Dendritic cell treated with granulocyte-macrophage colony-stimulating factor and Interleukin-4, amounts not matched to agents 40 ng/mL and 50 ng/mL, for 4 days (primary cell): ENCODE data around the gene MRPL19.
A peak's percentile ranks its signal among the peaks of the same experiment; 100 is the strongest.
"Not testable (repeated sequence)": the region's sequence is repeated elsewhere in the genome, so short reads cannot be mapped to it uniquely, and the experiment has no call there.

Source experiments
- H3K27ac Mint-ChIP-seq: one replicate; pipeline ENCODE4 v1.8.0; 2022; ENCODE audit warnings: mild to moderate bottlenecking, mixed read lengths
- H3K27me3 Mint-ChIP-seq: one replicate; pipeline ENCODE4 v1.8.0; 2022; ENCODE audit warnings: mild to moderate bottlenecking, mixed read lengths
- H3K36me3 Mint-ChIP-seq: one replicate; pipeline ENCODE4 v1.8.0; 2022; ENCODE audit warnings: low read depth, mixed read lengths
- H3K4me1 Mint-ChIP-seq: one replicate; pipeline ENCODE4 v1.8.0; 2022; ENCODE audit warnings: low read depth, mixed read lengths
- H3K4me3 Mint-ChIP-seq: one replicate; pipeline ENCODE4 v1.8.0; 2022; ENCODE audit warnings: mild to moderate bottlenecking, moderate library complexity, mixed read lengths
- H3K9me3 Mint-ChIP-seq: one replicate; pipeline ENCODE4 v1.8.0; 2022; ENCODE audit warnings: mixed read lengths
- intact Hi-C: fragments of 100-400 bp; cut with micrococcal nuclease; formaldehyde crosslinking; loops from one replicate; pipeline ENCODE4 v1.15.0; 2022

Gene MRPL19

GRCh38 chr2:75707901-75708300, 61.3 kb downstream of the MRPL19 start:
- intact Hi-C loops, result loop anchor here (2.0 kb wide), 1 partner anchor 61 kb away; the partner anchor contains the start of gene MRPL19
- H3K27ac Mint-ChIP-seq, result no peak overlapping the region
- H3K27me3 Mint-ChIP-seq, result no peaks in the 10 kb centered on the region
- peaks cover 13% of the 10 kb centered on the region for H3K4me1 Mint-ChIP-seq
- H3K4me3 Mint-ChIP-seq, result no peak overlapping the region
- H3K9me3 Mint-ChIP-seq, result no peaks in the 10 kb centered on the region
- peaks cover 31% of the 10 kb centered on the region for H3K36me3 Mint-ChIP-seq

- Mint-ChIP-seq H3K27ac (no peak overlapping the region), H3K4me3 (peak overlapping the region; percentile 20), H3K9me3 (no peaks in the 10 kb centered on the region), H3K4me1 (peaks cover 13% of the 10 kb centered on the region), H3K36me3 (peaks cover 17% of the 10 kb centered on the region), H3K27me3 (no peaks in the 10 kb centered on the region)
- intact Hi-C loops, result loop anchor here (2.0 kb wide), 1 partner anchor 62 kb away; the partner anchor contains the start of gene MRPL19
These were observed 62.7 kb downstream of the MRPL19 start for GRCh38 chr2:75709297-75709696.

- peak overlapping the region; percentile 83 for H3K4me3 Mint-ChIP-seq
- intact Hi-C loops, result no loop called here
- peaks cover 4% of the 10 kb centered on the region for H3K27me3 Mint-ChIP-seq
- peaks cover 8% of the 10 kb centered on the region for H3K36me3 Mint-ChIP-seq
- H3K4me1 Mint-ChIP-seq, result peaks cover 13% of the 10 kb centered on the region
- peak overlapping the region; percentile 94 for H3K27ac Mint-ChIP-seq
- no peaks in the 10 kb centered on the region for H3K9me3 Mint-ChIP-seq
These were observed 63.6 kb downstream of the MRPL19 start for GRCh38 chr2:75710220-75710576.

- Mint-ChIP-seq H3K36me3 (peaks cover 3% of the 10 kb centered on the region), H3K27me3 (peaks cover 6% of the 10 kb centered on the region), H3K9me3 (no peaks in the 10 kb centered on the region), H3K4me1 (peaks cover 12% of the 10 kb centered on the region), H3K27ac (peak within 1 kb of the TSS; percentile 94), H3K4me3 (peak within 1 kb of the TSS; percentile 83)
- intact Hi-C loops, result no loop called here
These were observed 64.1 kb downstream of the MRPL19 start, which contains the start of gene GCFC2 for GRCh38 chr2:75710577-75711253. Gene GCFC2, minus strand, starts transcription at chr2:75710915. Its CDS starts 60 bp downstream, at chr2:75710855.

GRCh38 chr2:75711590-75711989, 65.0 kb downstream of the MRPL19 start:
- H3K4me3 Mint-ChIP-seq, H3K36me3 Mint-ChIP-seq, H3K27me3 Mint-ChIP-seq, H3K9me3 Mint-ChIP-seq, H3K27ac Mint-ChIP-seq, H3K4me1 Mint-ChIP-seq, intact Hi-C loops: not testable (repeated sequence)

GRCh38 chr2:75716406-75716805, 69.8 kb downstream of the MRPL19 start:
- intact Hi-C loops, result no loop called here
- no peaks in the 10 kb centered on the region for H3K4me1 Mint-ChIP-seq
- no peaks in the 10 kb centered on the region for H3K9me3 Mint-ChIP-seq
- H3K27ac Mint-ChIP-seq, result no peak overlapping the region
- H3K36me3 Mint-ChIP-seq, result no peaks in the 10 kb centered on the region
- no peak overlapping the region for H3K4me3 Mint-ChIP-seq
- peaks cover 8% of the 10 kb centered on the region for H3K27me3 Mint-ChIP-seq

GRCh38 chr2:75719616-75720015, 73.0 kb downstream of the MRPL19 start:
- Mint-ChIP-seq H3K9me3 (no peaks in the 10 kb centered on the region), H3K36me3 (no peaks in the 10 kb centered on the region), H3K4me3 (no peak overlapping the region), H3K27ac (no peak overlapping the region), H3K27me3 (peaks cover 13% of the 10 kb centered on the region), H3K4me1 (no peaks in the 10 kb centered on the region)
- intact Hi-C loops, result no loop called here

- Mint-ChIP-seq H3K27me3 (peaks cover 7% of the 10 kb centered on the region), H3K9me3 (no peaks in the 10 kb centered on the region), H3K4me3 (no peak overlapping the region), H3K36me3 (no peaks in the 10 kb centered on the region), H3K4me1 (no peaks in the 10 kb centered on the region), H3K27ac (no peak overlapping the region)
- intact Hi-C loops, result no loop called here
These were observed 73.9 kb downstream of the MRPL19 start for GRCh38 chr2:75720525-75720924.

- H3K36me3 Mint-ChIP-seq, result no peaks in the 10 kb centered on the region
- no peak overlapping the region for H3K27ac Mint-ChIP-seq
- H3K4me1 Mint-ChIP-seq, result no peaks in the 10 kb centered on the region
- peaks cover 8% of the 10 kb centered on the region for H3K27me3 Mint-ChIP-seq
- no peaks in the 10 kb centered on the region for H3K9me3 Mint-ChIP-seq
- intact Hi-C loops, result no loop called here
- H3K4me3 Mint-ChIP-seq, result no peak overlapping the region
These were observed 76.1 kb downstream of the MRPL19 start for GRCh38 chr2:75722687-75723086.

GRCh38 chr2:75728614-75729419, 82.2 kb downstream of the MRPL19 start:
- Mint-ChIP-seq H3K27ac (no peak overlapping the region), H3K9me3 (no peaks in the 10 kb centered on the region), H3K36me3 (no peaks in the 10 kb centered on the region), H3K4me3 (no peak overlapping the region), H3K4me1 (no peaks in the 10 kb centered on the region), H3K27me3 (peaks cover 7% of the 10 kb centered on the region)
- intact Hi-C loops, result no loop called here

- no peaks in the 10 kb centered on the region for H3K36me3 Mint-ChIP-seq
- no peak overlapping the region for H3K4me3 Mint-ChIP-seq
- H3K27ac Mint-ChIP-seq, result no peak overlapping the region
- intact Hi-C loops, result no loop called here
- no peaks in the 10 kb centered on the region for H3K4me1 Mint-ChIP-seq
- no peaks in the 10 kb centered on the region for H3K9me3 Mint-ChIP-seq
- H3K27me3 Mint-ChIP-seq, result peaks cover 7% of the 10 kb centered on the region
These were observed 83.3 kb downstream of the MRPL19 start for GRCh38 chr2:75729861-75730260.

- no peak overlapping the region for H3K27ac Mint-ChIP-seq
- no peak overlapping the region for H3K4me3 Mint-ChIP-seq
- no peaks in the 10 kb centered on the region for H3K4me1 Mint-ChIP-seq
- intact Hi-C loops, result no loop called here
- no peaks in the 10 kb centered on the region for H3K27me3 Mint-ChIP-seq
- no peaks in the 10 kb centered on the region for H3K9me3 Mint-ChIP-seq
- H3K36me3 Mint-ChIP-seq, result no peaks in the 10 kb centered on the region
These were observed 89.7 kb downstream of the MRPL19 start for GRCh38 chr2:75736276-75736675.

GRCh38 chr2:75737961-75738360, 91.4 kb downstream of the MRPL19 start:
- H3K9me3 Mint-ChIP-seq, result no peaks in the 10 kb centered on the region

More at GRCh38 chr2:75737961-75738360, 91.4 kb downstream of the MRPL19 start:
- intact Hi-C loops, result no loop called here
- Mint-ChIP-seq H3K36me3 (no peaks in the 10 kb centered on the region), H3K27me3 (no peaks in the 10 kb centered on the region), H3K4me1 (no peaks in the 10 kb centered on the region), H3K27ac (no peak overlapping the region), H3K4me3 (no peak overlapping the region)
